NCI-H146 (cell line): ENCODE measurements around the gene CARD14.
A peak's percentile ranks its signal among the peaks of the same experiment; 100 is the strongest.

Source experiments
- DNase-seq: peaks from one replicate; lab custom pipeline; 2025; lab: John Stamatoyannopoulos, UW

Gene CARD14

GRCh38 chr17:80210348-80211108, 40.7 kb downstream of the CARD14 start:
- DNase-seq: no peak

- no peak for DNase-seq
Observed at GRCh38 chr17:80212109-80212508, 42.3 kb downstream of the CARD14 start.

- DNase-seq: no peak
Observed at GRCh38 chr17:80212511-80212910, 42.7 kb downstream of the CARD14 start.

DNA sequence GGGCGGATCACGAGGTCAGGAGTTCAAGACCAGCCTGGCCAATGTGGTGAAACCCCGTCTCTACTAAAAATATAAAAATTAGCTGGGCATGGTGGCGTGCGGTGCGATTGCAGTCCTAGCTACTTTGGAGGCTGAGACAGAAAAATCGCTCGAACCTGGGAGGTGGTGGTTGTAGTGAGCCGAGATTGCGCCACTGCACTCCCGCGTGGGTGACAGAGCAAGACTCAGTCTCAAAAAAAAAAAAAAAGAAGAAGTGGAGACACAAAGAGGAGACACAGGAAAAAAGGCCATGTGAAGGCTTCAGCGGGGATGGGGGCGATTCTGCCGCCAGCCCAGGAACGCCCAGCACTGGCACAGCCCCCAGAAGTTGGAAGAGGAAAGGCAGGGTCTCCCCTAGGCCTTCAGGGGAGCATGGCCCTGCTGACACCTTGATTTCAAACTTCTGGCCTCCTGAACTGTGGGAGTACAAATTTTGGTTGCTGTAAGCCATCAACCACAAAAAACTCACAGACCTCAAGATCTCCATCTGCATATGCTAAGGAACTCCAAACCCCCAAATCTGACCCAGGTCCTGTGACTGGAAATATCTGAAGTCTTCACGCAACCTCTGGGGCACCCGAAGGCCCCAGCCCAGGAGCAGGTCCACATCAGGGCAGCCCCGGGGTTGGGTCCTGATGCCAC, 43.3 kb downstream of the CARD14 start:
- DNase-seq: no peak

- no peak for DNase-seq
Observed at GRCh38 chr17:80213643-80213975, 43.8 kb downstream of the CARD14 start.

GRCh38 chr17:80214012-80214877, 44.4 kb downstream of the CARD14 start:
- DNase-seq: no peak

- no peak for DNase-seq
Observed at GRCh38 chr17:80214878-80215210, 45.0 kb downstream of the CARD14 start.

- no peak for DNase-seq
Observed at GRCh38 chr17:80216473-80217456, 46.9 kb downstream of the CARD14 start.

DNA sequence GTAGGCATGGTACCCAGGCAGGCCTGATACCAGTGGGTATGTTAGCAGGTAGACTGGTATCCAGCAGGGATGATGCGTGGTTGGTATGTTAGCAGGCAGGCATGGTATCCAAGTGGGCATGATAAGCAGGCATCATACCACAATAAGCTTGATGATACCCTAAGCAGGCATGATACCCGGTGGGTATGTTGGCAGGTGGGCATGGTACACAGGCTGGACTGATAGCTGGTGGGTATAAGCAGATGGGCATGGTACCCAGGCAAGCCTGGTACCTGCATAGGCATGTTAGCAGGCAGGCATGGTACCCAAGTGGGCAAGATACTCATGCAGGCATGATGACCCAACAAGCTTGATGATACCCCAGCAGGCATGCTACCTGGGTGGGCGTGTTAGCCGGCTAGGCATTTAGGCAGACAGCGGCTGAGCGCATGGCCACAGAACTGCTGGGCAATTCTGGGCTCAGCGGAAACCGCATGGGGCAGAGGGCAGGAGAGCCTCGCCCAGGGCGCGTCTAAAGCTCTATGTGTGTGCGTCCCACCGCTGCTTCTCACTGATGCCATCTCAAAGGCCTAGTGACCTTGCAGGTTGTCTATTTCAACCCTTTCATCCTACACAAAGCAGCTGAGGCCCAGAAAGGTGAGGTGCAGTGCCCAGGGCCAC, 48.0 kb downstream of the CARD14 start:
- no peak for DNase-seq

DNA sequence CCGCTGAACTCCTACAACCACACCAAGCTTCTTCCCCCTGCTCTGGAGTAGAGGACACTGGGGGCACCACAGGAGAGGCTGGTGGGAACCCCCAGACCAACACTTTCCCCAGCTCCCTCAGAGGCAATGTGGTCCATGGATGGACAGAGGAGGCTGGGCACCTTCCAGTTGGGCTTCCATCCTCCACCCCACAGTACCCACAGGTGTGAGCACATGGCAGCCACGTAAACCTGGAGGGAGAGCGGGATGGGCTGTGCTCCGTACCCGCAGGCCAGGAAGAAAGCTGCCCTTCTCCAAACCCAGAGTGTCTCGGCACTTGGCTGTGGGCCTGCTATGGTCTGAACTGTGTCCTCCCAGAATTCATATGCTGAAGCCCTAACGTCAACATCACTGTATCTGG, 48.6 kb downstream of the CARD14 start:
- no peak for DNase-seq

DNA sequence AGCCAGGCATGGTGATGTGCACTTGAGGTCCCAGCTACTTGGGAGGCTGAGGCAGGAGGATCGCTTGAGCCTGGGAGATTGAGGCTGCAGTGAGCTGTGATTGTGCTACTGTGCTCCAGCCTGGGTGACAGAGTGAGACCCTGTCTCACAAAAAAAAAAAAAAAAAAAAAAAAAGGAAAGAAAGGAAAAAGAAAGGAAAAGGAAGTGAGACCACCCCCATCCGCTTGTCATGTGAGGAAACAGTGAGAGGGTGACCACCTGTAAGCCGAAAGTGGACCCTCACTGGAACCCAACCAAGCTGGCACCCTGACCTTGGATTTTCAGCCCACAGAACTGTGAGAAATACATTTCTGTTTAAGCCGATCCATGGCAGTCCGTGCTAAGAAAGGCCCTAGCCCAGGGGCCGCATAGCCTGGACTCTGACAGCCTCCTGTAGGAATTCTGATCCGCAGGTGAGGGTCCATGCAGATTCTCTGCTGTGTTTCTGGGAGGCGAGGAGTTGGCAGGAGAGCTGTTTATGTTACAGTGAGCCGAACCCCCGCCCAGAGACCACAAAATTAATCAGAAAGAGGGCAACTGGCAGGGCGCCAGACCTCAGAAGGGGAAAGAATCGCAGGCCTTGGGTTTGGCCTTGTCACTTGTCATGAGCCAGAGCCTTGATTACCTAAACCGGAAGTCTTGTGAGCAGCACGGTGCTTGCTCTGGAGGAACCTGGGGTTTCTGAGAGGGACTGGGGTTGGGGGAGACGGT, 49.4 kb downstream of the CARD14 start:
- peak; percentile 45 for DNase-seq

GRCh38 chr17:80219763-80220053, 49.9 kb downstream of the CARD14 start:
- no peak for DNase-seq

GRCh38 chr17:80220054-80220735, 50.4 kb downstream of the CARD14 start, which contains the start of the genes SGSH and SLC26A11:
Gene SGSH, minus strand, starts transcription at chr17:80220333. Its CDS starts 20 bp downstream, at chr17:80220313.
Gene SLC26A11, plus strand, starts transcription at chr17:80220427. Its CDS starts 1,134 bp downstream, at chr17:80221561.
- DNase-seq: peak; percentile 84

DNA sequence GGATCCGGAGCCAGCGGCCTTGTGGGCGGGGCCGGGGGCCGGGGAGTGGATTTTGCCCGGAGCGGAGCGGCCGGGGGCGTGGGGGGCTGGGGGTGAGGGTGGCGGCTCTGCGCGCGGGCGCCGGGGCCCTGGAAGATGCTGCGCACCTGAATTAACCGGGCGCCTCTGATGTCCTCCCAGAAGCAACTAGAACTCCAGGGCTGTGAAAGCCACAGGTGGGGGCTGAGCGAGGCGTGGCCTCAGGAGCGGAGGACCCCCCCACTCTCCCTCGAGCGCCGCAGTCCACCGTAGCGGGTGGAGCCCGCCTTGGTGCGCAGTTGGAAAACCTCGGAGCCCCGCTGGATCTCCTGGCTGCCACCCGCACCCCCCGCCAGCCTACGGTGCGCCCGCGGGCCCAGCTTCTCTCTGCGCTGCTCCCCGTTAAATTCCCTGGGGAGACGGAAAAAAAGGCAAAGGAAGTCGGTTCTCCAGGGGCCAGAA, 50.9 kb downstream of the CARD14 start:
- peak; percentile 56 for DNase-seq

GRCh38 chr17:80221351-80222105, 51.7 kb downstream of the CARD14 start:
- no peak for DNase-seq

DNA sequence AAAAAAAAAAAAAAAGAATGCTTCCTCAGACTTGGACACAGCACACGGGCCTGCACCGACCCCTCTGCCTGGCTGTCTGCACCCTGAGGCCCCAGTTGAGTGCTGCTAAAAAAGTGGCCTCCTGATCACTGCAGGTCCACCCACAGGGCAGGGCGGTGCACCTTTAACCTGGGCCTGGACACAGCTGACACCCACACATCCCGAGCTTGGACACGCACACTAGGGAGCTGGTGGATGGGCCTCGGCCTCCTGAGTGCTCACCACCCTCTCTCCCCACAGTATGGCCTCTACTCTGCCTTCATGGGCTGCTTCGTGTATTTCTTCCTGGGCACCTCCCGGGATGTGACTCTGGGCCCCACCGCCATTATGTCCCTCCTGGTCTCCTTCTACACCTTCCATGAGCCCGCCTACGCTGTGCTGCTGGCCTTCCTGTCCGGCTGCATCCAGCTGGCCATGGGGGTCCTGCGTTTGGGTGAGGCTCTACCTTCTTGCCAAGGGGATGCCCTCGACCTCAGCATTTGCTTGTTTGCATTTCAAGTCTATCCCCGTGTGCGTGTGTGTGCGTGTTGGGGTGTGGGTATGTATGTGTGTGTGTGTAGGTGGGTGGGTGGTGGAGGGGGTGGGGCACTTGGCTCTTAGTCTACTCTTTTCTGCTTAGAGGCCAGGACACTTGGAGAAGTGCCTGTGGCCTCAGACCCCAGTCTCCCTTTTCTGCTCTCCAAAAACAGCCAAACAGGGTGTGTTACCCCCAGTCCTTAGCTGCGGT, 52.7 kb downstream of the CARD14 start:
- no peak for DNase-seq

- no peak for DNase-seq
Observed at GRCh38 chr17:80223142-80223815, 53.4 kb downstream of the CARD14 start.
